Endometrial microvascular endothelial cells (primary cell): Measurements from ENCODE around the gene SEMA4A. TPM values are rescaled to one million over a fixed set of nuclear protein-coding genes. Genes with fewer than 3 reads are reported as not detected.
"Not testable (repeated sequence)": the region's sequence is repeated elsewhere in the genome, so short reads cannot be mapped to it uniquely, and the experiment has no call there.

ENCODE experiments used
- in situ Hi-C: cut with HindIII; loops from 2 replicates; pipeline ENCODE4 v1.10.0; 2017; ENCODE audit warnings: low sequenced_read_pairs, low pct_unique_long_range_greater_than_20kb; ENCODE audit errors: inconsistent ontology term
- total RNA-seq: library from RNA; depleted of rRNA; stranded (reverse); fragments of >200 nt; gene quantifications from one replicate; pipeline ENCODE4 v1.2.3, GENCODE V29; 2015; ENCODE audit errors: inconsistent ontology term

SEMA4A gene
- 0.09 TPM for total RNA-seq

DNA sequence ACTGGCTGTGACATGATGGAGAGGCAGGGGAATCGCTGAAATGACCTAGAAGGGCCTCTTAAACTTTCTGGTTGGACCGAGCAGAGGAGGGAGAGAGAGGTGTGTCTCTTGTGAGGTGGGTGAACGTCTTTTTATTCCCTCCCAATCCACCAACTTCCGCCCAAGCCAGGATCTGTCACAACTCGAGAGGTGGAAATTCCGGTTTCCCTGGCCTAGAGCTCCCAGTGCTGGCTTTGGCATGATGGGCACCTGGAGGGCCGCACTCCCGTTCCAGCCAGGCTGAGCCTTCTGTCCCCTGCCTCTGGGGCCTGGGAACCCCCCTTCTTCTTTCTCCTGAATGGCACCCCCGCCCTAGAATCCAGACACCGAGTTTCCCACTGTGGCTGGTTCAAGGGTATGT lies at the start of gene SEMA4A:
SEMA4A (plus strand) TSS at position 224 of the 400 bp plus-strand sequence. CDS start 994 bp downstream, outside the sequence.
- in situ Hi-C loops, result no loop called here

- in situ Hi-C loops, result no loop called here
Measured at GRCh38 chr1:156104065-156104810, 49.1 kb upstream of the SEMA4A start.

DNA sequence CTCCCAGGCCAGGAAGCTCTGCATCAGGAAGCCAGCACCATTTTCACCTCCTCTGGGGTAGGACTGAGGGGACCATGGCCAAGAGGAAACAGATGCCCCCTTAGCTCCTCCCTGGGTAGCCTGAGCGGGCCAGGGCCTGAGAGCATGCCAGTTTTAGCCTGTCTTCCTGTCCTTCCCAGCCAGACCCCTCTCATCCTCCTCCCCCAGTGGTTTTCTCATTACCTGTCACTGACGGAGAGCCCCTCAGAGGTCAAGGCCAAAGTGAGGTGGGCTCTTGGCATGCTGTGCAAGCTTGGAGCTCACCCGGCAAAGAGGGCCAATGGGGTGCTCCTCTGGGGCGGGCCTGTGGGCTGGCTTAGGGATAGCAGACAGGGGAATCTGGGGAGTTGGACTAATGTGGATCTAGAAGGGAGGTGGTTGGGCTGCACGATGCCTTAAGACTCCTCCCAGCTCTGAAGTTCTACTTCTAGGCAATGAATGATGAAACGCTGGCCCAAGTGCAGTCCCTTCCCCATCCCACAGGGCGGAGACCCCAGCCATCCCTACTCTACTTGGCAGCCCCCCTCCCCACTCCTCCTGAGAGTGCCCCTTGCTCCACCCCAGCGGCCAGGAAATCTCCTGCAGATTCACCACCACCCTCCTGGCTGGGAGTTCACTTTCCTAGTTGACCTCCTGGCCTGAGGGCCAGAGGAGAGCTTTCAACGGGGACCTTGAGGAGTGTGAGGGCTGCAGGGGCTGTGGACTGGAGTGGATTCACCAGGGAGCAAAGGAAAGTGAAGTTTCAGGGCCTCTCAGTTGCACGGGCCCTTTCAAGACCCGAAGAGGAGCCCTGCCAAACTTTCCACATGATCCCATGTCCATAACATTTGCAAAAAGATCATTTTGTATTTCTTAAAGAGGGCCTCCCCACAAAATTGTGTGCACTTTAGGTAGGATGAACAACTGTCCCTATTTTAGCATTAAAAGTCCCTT lies 48.2 kb upstream of the SEMA4A start:
- in situ Hi-C loops, result no loop called here

GRCh38 chr1:156106624-156107488 lies 46.5 kb upstream of the SEMA4A start:
- in situ Hi-C loops, result no loop called here

DNA sequence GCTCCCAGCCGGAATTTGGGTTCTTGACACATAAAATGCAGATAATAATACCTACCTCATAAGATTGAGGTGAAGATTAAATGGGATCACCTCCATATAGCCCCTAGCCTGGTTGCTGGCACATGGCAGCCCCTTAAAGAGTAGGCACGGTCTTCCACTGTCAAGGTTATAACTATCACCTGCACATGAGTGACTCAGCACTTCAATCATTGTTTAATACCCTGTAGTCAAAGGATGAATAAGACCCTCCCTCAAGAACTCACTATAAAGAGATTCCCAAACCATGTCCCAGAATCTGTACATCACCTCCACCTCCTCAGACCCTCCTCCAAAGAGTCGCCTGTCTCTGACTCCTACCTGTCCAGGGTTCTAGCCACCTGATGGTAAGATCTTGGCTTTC lies 45.3 kb upstream of the SEMA4A start:
- in situ Hi-C loops, result no loop called here

GRCh38 chr1:156108664-156109241 lies 44.6 kb upstream of the SEMA4A start:
- in situ Hi-C loops, result no loop called here

DNA sequence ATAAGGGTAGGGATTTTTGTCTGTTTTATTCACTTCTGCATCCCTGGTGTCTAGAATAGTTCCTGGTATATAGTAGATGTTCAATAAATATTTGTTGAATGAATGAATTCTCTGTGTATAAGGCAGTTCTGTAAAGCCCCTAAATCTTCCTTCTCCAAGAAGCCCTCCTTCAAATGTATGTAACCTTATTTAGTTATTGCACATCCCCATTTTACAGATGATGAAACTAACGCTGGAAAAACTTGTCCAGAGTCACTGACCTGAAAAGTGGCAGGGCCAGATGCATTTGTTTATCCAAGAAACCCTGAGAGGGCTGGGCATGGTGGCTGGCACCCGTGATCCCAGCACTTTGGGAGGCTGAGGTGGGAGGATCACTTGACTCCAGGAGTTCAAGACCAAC lies 43.1 kb upstream of the SEMA4A start:
- in situ Hi-C loops, result no loop called here

GRCh38 chr1:156111355-156111962 lies 41.9 kb upstream of the SEMA4A start:
- in situ Hi-C loops, result no loop called here

GRCh38 chr1:156112276-156113137 lies 40.9 kb upstream of the SEMA4A start:
- in situ Hi-C loops, result no loop called here

GRCh38 chr1:156113282-156113950 lies 40.0 kb upstream of the SEMA4A start:
- in situ Hi-C loops, result no loop called here

- in situ Hi-C loops, result no loop called here
Measured at GRCh38 chr1:156114101-156114918, 39.1 kb upstream of the SEMA4A start, which contains the start of gene LMNA. TSS of gene LMNA (plus strand) at chr1:156114711. CDS start at chr1:156114919, 208 bp downstream.

DNA sequence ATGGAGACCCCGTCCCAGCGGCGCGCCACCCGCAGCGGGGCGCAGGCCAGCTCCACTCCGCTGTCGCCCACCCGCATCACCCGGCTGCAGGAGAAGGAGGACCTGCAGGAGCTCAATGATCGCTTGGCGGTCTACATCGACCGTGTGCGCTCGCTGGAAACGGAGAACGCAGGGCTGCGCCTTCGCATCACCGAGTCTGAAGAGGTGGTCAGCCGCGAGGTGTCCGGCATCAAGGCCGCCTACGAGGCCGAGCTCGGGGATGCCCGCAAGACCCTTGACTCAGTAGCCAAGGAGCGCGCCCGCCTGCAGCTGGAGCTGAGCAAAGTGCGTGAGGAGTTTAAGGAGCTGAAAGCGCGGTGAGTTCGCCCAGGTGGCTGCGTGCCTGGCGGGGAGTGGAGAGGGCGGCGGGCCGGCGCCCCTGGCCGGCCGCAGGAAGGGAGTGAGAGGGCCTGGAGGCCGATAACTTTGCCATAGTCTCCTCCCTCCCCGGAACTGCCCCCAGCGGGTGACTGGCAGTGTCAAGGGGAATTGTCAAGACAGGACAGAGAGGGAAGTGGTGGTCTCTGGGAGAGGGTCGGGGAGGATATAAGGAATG lies 38.4 kb upstream of the SEMA4A start:
- in situ Hi-C loops, result no loop called here

DNA sequence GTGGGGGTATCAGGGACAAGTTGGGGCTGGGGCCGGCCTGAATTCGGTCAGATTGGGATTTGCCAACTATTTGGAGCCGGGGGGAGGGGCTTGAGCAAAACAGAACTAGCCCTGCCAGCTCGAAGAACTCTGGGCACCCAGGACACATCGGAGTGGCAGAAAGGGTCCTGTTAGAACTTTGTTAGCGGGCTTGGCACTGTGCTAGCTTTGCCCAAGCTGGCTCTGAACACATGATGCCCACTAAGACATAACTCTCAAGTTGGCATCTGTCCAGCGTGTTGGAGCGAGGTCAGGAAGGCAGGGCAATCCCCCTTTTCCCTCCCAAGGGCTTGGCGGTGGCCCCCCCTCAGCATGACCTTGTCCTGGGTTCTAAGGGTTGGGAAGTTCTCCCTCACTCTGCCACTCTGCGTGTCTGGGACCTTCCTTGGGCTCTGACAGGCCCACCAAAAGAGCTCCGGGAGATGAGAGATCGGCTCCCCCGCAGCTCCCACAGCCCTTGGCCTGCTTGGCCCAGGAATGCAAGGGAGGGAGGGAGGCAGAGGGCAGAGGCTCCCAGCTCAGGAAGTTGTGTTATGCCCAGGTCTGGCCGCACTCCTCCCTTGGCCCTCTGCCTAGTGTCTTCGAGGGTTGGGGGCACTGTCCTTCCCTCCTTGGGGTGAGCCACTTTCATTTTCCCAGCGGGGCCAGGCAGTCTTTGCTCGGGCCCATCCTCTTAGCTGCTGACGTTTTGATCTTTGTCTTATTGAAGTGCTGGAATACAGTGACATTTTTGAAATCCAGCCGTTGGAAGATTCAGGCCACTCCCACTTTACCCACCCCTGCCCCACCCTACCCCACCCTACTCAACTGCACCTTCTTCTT lies 37.6 kb upstream of the SEMA4A start:
- in situ Hi-C loops, result no loop called here

GRCh38 chr1:156116731-156117130 lies 36.7 kb upstream of the SEMA4A start:
- in situ Hi-C loops, result not testable (repeated sequence)
